22Rv1 (cell line): ENCODE data around the gene LINGO3.

Experiments
- CTCF ChIP-seq: fragments of 450-650 bp; IDR thresholded peaks from 2 replicates; pipeline ENCODE4 v1.5.1; 2017; ENCODE audit warnings: mild to moderate bottlenecking
- ZFX ChIP-seq: fragments of 450-650 bp; IDR thresholded peaks from 2 replicates; pipeline ENCODE4 v1.6.1; 2017; ENCODE audit warnings: antibody characterized with exemption, borderline replicate concordance

GRCh38 chr19:2278459-2279158 lies 29.3 kb downstream of the LINGO3 start:
- TF ChIP-seq CTCF: no peak
- no peak for TF ChIP-seq ZFX
